IPS DF 6.9 (cell line): ENCODE results near the gene DENND4A.
"Not testable (repeated sequence)": the region's sequence is repeated elsewhere in the genome, so short reads cannot be mapped to it uniquely, and the experiment has no call there.

Experiments used
- DNase-seq: peaks from one replicate; pipeline ENCODE4 v3.0.0-alpha.2; 2013; ENCODE audit warnings: low read depth, low spot score
- H3K27ac ChIP-seq: one replicate; pipeline ENCODE4 v1.5.1; 2013; ENCODE audit warnings: low read length, control low read depth
- H3K27me3 ChIP-seq: 2 replicates; pipeline ENCODE4 v1.6.1; 2013; ENCODE audit warnings: mild to moderate bottlenecking, low read length; ENCODE audit not compliant: control insufficient read depth, insufficient read depth
- H3K36me3 ChIP-seq: 2 replicates; pipeline ENCODE4 v1.6.1; 2013; ENCODE audit warnings: low read length; ENCODE audit not compliant: control insufficient read depth, insufficient read depth
- H3K4me1 ChIP-seq: 2 replicates; pipeline ENCODE4 v1.6.1; 2013; ENCODE audit warnings: low read length; ENCODE audit not compliant: control insufficient read depth, insufficient read depth
- H3K4me3 ChIP-seq: 2 replicates; pipeline ENCODE4 v1.5.1; 2013; ENCODE audit warnings: mild to moderate bottlenecking, low read length
- H3K9me3 ChIP-seq: 2 replicates; pipeline ENCODE4 v1.6.1; 2013; ENCODE audit warnings: low read length, inconsistent platforms; ENCODE audit not compliant: control insufficient read depth, insufficient read depth
- WGBS: extraction: QIAGEN DNeasy Blood & Tissue Kit; methylation state at CpG from one replicate; pipeline ENCODE4 v1.1.7; 2013; ENCODE audit warnings: mixed read lengths, missing lambda C conversion rate; ENCODE audit not compliant: insufficient read length, insufficient coverage; 5-methylcytosine and 5-hydroxymethylcytosine counted together

The DENND4A gene

GRCh38 chr15:65618560-65619109 is 173.5 kb downstream of the DENND4A start:
- WGBS = no CpG with 5 or more reads among the region's 5 CpGs

GRCh38 chr15:65615887-65616286 is 176.2 kb downstream of the DENND4A start:
- H3K9me3 ChIP-seq, H3K4me3 ChIP-seq, DNase-seq, H3K27me3 ChIP-seq, H3K27ac ChIP-seq, H3K4me1 ChIP-seq, H3K36me3 ChIP-seq: not testable (repeated sequence)
- WGBS = no CpG with 5 or more reads among the region's 1 CpG

More at GRCh38 chr15:65618560-65619109, 173.5 kb downstream of the DENND4A start:
- H3K27ac ChIP-seq = no peak overlapping the region
- DNase-seq = no peak
- no peaks in the 10 kb centered on the region for H3K27me3 ChIP-seq
- H3K4me1 ChIP-seq = no peaks in the 10 kb centered on the region
- H3K9me3 ChIP-seq = no peaks in the 10 kb centered on the region
- H3K4me3 ChIP-seq = no peak overlapping the region
- no peaks in the 10 kb centered on the region for H3K36me3 ChIP-seq

- DNase-seq = no peak
- Histone ChIP-seq H3K27me3 (no peaks in the 10 kb centered on the region), H3K27ac (no peak overlapping the region), H3K4me1 (peaks cover 4% of the 10 kb centered on the region; the same call in 1 of the 2 replicates), H3K4me3 (no peak overlapping the region), H3K9me3 (no peaks in the 10 kb centered on the region), H3K36me3 (no peaks in the 10 kb centered on the region)
- WGBS = no CpG with 5 or more reads among the region's 6 CpGs
Measured at GRCh38 chr15:65612949-65613744, 178.9 kb downstream of the DENND4A start.

GRCh38 chr15:65612616-65612946 is 179.5 kb downstream of the DENND4A start:
- H3K9me3 ChIP-seq = no peaks in the 10 kb centered on the region
- H3K4me1 ChIP-seq = peaks cover 4% of the 10 kb centered on the region; the same call in 1 of the 2 replicates
- H3K27ac ChIP-seq = no peak overlapping the region
- DNase-seq = no peak
- no peak overlapping the region for H3K4me3 ChIP-seq
- H3K36me3 ChIP-seq = no peaks in the 10 kb centered on the region
- H3K27me3 ChIP-seq = no peaks in the 10 kb centered on the region
- no CpG with 5 or more reads among the region's 2 CpGs for WGBS

- no CpG with 5 or more reads among the region's 5 CpGs for WGBS
- no peaks in the 10 kb centered on the region; the same call in 1 of the 2 replicates for H3K36me3 ChIP-seq
- no peak for DNase-seq
- H3K27me3 ChIP-seq = no peaks in the 10 kb centered on the region
- no peaks in the 10 kb centered on the region for H3K9me3 ChIP-seq
- H3K4me1 ChIP-seq = peaks cover 4% of the 10 kb centered on the region; the same call in 1 of the 2 replicates
- peak overlapping the region; percentile 51; the same call in 1 of the 2 replicates for H3K4me3 ChIP-seq
- no peak overlapping the region for H3K27ac ChIP-seq
Measured at GRCh38 chr15:65611888-65612615, 180.0 kb downstream of the DENND4A start.

- Histone ChIP-seq H3K9me3 (no peaks in the 10 kb centered on the region), H3K27me3 (no peaks in the 10 kb centered on the region), H3K4me1 (peaks cover 4% of the 10 kb centered on the region; the same call in 1 of the 2 replicates), H3K27ac (no peak within 1 kb of the TSS), H3K36me3 (no peaks in the 10 kb centered on the region; the same call in 1 of the 2 replicates), H3K4me3 (peak within 1 kb of the TSS; percentile 97)
- WGBS = no CpG with 5 or more reads among the region's 64 CpGs
- DNase-seq = peak; percentile 87
Measured at GRCh38 chr15:65610871-65611718, 181.0 kb downstream of the DENND4A start, which contains the start of gene INTS14. TSS of gene INTS14 (minus strand) at chr15:65611131. CDS start at chr15:65607380, 3,751 bp downstream.
